KBM-7 (cell line): ENCODE measurements around the gene GLIS1.

ENCODE experiments used
- DNase-seq: peaks from one replicate; pipeline ENCODE4 v3.0.0-alpha.2; 2015
- in situ Hi-C: fragments of 300-500 bp; cut with MboI; formaldehyde crosslinking; loops from 2 replicates; pipeline ENCODE4 v1.14.3; 2020; ENCODE audit warnings: low sequenced_read_pairs, low pct_unique_long_range_greater_than_20kb, mixed read lengths

GLIS1 gene

GRCh38 chr1:53726009-53726600, 12.9 kb downstream of the GLIS1 start:
- no peak for DNase-seq
- in situ Hi-C loops = no loop called here

- in situ Hi-C loops = no loop called here
- DNase-seq = peak; percentile 21
Observed at GRCh38 chr1:53725238-53725689, 13.7 kb downstream of the GLIS1 start.

- in situ Hi-C loops = no loop called here
- DNase-seq = no peak
Observed at GRCh38 chr1:53722025-53722424, 16.9 kb downstream of the GLIS1 start.

DNA sequence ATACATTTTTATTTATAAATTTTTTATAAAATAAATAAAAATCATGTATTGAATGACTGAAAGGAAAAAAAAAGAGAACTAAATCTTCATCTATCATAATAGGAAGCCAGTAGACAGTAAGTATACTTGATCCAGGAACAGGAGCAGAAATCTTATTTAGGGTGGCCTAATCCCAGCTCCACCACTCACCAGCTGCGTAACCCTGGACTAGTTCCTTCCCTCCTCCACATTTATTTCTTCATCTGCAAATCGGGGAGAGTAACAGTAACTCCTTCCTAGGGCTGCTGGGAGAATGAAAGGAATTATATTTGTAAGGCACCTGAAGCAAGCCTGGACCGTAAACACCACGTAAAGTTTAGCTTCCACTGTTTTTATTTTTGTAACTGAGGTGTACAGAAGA, 17.9 kb downstream of the GLIS1 start:
- no peak for DNase-seq

DNA sequence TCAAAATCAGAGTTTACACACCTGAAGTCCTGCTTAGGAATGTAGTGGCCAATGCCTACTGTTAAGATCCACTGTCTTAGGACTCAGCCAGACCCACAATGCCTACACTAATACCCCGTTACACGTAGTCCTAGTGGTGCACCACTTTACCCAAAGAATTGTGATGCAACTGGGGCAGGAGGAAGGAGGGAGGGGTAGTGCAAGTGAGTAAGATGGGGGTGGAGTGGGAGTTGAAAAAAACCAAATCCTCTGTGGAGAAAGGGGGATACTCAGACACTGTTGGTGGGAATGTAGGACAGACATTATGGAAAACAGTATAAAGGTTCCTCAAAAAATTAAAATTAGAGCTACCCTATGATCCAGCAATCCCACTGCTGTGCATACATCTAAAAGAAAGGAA, 19.5 kb downstream of the GLIS1 start:
- in situ Hi-C loops = no loop called here
- no peak for DNase-seq

More for the DNA sequence above, 17.9 kb downstream of the GLIS1 start:
- in situ Hi-C loops = no loop called here

DNA sequence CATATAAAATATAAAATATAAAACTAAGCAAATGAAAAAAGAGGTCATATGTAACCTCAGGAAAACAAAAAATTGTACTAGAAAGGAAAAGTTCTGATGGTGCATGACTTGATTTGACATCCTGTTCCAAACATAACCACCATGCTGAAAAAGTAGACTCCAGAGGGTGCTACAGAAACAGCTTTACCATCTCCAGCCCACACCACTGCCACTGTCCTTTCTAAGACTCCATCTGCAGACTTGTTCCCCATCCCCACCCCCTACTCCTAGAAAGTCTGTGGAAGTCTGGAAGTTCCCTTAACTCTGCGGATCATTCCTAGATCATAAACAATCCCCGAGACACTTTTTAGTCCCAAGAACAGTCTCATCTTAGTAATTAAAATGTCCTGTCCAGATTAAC, 20.5 kb downstream of the GLIS1 start:
- no peak for DNase-seq
- in situ Hi-C loops = no loop called here

DNA sequence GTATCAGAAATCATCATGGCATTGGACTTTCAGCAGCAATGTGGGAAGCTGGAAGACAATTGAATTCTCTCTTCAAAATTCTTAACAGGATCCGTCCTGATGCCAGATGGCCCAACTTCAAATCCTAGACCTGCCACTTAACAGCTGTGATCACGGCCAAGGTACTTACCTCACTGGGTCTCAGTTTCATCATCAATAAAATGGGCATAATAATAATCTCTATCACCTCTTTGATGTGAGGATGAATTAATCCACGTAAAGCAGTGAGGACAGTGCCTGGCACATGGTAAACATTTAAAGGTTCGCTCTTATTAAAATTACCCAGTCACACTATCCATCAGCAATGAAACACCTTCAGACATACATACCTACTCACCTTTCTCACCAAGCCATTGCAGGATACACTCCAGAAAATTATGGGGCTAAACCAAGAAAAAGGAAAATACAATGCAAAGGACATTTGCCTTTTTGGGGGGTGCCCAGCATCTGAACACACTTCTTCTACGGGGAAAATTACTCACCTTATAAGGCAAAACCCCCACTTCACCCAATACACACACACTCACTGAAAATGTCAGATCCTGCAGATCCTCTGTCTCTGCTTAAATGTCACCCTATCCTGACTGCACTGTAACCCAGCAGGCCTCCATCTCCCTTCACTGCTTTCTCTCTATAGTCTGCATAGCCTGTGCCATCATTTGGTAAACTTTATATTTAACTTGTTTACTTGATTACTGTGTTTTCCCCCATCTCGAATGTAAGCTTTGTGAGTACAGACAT, 21.7 kb downstream of the GLIS1 start:
- DNase-seq = no peak
- in situ Hi-C loops = no loop called here

DNA sequence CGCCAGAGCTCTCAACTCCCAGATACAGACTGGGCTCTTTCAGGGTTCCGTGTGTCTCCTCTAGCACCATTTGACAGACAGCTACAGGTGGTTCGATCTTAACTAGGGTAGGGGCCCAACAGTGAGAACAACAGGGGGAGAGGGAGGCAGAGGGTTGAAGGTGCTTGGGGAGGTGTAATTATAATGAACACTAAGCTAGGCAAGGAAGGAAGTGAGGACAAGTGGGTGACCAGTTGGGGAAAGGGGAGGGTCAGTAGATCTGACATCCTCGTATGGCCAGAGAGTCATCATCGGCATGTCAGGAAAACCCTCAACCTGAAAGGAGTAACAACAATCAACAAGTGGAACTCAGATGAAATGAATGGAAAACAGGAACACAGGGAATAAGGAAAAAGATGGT, 22.8 kb downstream of the GLIS1 start:
- in situ Hi-C loops = no loop called here
- DNase-seq = no peak

DNA sequence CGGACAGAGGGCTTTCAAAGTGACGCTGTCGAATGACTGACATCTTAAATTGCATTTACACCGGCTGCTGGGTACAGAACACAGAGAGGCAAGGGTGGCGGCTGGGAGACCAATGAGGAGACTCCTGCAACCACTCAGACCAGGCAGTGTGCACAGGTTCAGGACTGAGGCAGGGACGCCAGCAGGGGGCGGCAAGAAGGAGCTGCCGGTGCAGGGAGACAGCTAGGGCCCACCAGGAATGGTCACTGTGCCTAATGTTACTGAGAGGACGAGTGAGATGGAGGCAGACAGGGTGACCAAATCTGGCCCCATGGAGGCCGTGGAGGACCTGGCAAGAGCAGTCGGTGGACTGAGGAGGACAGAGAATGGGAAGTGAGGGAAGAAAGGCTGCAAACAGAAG, 23.5 kb downstream of the GLIS1 start:
- DNase-seq = peak; percentile 42
- in situ Hi-C loops = no loop called here

DNA sequence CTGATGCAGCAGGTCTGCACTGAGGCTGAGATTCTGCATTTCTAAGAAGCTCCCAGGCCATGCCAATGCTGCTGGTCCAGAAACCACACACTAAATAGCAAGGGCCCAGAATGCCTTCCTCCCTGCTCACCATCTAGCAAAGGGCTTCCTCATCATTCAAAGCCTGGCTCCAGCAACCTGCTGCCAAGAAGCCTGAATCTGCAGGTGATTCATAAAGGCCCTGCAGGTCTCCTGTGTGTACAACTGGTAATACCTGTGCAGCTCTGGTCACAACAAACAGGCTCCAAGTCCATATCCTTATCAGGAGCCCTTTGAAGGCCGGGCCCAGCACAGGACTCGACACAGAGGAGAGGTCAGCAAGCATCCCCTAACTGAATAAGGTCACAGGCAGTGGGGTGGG, 26.7 kb downstream of the GLIS1 start:
- no peak for DNase-seq
- in situ Hi-C loops = no loop called here

DNA sequence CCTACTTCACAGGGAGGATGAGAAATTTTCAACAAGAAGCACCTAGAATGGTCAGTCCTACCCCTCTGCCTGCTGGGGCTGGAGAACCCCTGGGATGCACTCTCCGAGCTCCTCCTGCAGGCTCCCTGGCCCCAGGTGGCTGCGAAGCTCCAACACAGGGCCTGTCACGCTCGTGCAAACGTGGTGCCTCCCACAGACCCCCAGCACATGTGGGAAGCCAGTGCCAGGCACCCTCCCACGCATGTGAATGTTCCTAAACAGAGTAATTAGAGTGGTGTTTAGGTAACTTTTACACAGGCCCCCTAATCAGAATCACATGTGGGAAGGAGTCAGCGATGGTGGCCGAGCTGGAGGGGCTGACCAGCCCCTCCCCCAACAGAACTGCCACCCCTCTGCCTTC, 28.4 kb downstream of the GLIS1 start:
- in situ Hi-C loops = no loop called here

DNA sequence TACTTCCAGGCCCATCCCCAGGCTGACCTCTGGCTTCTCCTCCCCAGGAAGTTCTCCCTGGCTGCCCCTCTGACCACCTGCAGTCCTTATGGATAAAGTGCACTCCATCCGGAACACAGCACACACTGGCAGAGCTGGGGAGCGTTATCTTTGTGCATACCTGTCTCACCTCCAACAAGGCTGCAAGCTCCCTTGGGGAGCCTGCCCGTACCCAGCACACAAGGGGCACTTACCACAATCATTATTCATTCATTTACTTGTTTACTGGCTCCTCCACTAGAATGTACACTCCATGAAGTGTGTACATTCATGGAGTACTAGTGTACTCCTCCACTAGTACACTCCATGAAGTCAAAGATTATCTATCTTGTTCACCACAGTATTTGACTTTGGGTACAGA, 30.3 kb downstream of the GLIS1 start:
- no peak for DNase-seq
- in situ Hi-C loops = no loop called here

More for the DNA sequence above, 28.4 kb downstream of the GLIS1 start:
- DNase-seq = peak; percentile 11

DNA sequence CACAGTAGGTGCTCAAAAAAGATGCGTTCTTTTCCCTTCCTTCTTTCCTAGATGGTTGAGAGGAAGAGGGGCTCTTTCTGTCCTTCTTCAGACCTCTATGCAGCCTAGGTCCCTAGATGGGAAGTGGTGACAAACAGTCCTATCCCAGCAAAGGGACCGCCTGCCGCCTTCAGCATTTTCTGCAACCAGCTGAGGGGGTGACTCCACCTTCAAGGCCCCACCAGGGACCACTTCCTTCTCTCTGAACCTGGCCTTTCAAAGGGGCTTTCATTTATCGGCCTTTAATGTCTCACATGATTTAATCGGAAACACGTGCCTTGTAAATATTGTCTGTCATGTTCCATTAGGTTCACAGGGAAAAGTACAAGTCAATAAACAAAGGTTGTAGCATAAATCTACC, 32.6 kb downstream of the GLIS1 start:
- DNase-seq = no peak
- in situ Hi-C loops = no loop called here

DNA sequence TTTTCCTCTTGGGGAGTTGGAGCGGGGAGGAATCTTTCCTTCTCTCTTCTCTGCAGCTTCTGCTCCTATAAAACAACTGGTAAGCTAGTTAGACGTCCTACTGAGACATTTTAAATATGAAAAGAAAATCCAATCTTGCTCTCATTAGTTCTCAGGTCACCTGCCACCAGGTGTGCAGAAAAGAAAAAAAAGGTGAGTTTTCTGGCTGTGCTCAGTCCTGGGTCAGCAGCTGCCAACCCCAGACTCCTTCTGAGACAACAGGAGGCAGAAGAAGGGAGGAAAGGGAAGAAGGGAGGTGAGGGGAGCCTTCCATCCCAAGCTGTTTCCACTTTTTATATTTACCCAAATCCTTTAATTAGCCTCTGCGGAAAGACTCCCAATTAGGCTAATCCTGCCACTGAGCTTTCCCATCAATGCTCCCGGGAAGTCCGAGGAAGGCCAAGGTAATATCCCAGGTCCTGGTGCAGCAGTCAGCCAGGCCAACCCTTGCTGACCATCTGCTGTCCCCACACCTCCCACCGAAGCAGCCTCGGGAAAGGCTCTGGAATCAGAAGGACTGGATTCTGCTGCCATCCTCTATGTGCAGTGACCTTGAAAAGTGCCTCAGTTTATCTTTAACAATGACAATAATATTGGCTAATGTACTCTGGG, 33.4 kb downstream of the GLIS1 start:
- DNase-seq = no peak
- in situ Hi-C loops = no loop called here

DNA sequence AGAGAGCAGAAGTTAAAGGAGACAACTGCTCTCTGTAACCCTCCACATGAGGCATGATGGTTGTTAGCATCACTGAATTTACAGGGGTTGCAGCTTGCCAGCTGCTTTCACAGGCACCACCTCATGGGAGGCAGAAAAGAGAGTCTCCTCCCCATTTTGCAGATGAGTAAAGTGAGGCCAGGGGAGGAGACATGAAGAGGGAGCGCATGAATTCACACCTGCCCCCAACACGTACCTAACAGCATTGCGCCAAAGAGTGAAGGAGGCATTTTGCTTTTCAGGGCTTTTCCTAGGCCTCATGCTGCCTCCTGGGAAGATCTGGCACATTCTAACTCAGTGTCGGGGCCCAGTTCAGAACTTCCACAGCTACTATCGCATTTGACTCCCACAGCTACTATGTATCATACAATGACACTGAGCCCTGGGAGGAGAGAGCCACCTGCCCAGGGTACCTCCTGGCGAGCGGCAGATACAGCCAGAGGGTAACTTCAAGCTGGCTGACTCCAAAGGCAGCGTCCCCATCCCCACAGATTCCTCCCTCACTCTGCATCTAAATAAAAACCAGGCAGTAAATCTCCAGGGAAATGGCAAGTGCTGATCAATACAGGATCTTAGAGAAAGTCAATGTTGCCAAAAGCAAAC, 34.0 kb downstream of the GLIS1 start:
- DNase-seq = no peak
- in situ Hi-C loops = no loop called here

- no peak for DNase-seq
- in situ Hi-C loops = no loop called here
Observed at GRCh38 chr1:53704304-53704703, 34.7 kb downstream of the GLIS1 start.

- in situ Hi-C loops = no loop called here
- DNase-seq = no peak
Observed at GRCh38 chr1:53703174-53703573, 35.8 kb downstream of the GLIS1 start.

DNA sequence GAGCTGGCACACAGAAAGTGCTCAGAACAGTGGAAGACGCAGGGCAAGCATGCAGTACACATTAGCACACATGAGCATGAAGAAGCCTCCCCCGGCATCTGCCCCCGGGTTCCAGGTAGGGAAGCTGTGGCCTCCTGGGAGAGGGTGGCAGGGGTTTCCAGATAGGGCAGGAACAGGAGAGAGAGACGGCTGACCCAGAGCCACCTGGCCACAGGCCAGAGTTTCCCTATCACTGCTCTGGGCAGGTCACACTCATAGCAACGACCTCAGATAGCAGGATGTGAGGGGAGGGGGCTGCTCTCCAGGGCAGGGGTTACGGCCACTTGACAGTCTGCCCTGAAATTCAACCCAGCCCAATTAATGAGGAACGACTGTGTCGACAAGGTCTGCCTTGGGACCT, 36.6 kb downstream of the GLIS1 start:
- in situ Hi-C loops = no loop called here
- no peak for DNase-seq

- in situ Hi-C loops = no loop called here
- DNase-seq = no peak
Observed at GRCh38 chr1:53700776-53701175, 38.2 kb downstream of the GLIS1 start.

DNA sequence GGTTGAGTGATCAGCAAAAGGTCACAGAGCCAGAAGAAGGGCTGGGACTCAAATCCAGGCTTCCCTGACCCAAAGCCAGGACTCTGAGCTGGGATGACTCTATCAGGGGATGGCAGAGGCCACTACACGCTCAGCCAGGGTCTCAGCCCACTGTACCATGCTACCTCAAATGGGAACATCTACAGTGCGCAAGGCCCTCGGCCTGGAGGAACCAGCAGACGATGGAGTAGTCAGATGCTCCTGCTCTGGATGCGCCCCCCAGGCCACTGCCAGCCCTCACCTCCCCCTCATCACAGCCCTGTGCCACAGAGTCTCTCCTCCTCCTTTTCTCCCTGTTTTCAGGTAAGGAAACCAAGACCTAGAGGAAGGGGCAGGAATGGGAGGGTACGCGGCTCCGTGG, 39.0 kb downstream of the GLIS1 start:
- in situ Hi-C loops = no loop called here
- DNase-seq = no peak
